ENCODE measurements around the gene PDLIM1. TPM values are rescaled to one million over a fixed set of nuclear protein-coding genes. Genes with fewer than 3 reads are reported as not detected.

PDLIM1 gene
- total RNA-seq, 1 experiment from 2014 or later = 98.1 TPM

- Mint-ChIP-seq H3K36me3 (ENCODE audit: insufficient read depth, unreplicated experiment) (no peaks in the 10 kb centered on the region), H3K4me3 (ENCODE audit: unreplicated experiment) (no peak overlapping the region), H3K27me3 (ENCODE audit: insufficient read depth, unreplicated experiment) (peaks cover 13% of the 10 kb centered on the region), H3K9me3 (ENCODE audit: unreplicated experiment) (no peaks in the 10 kb centered on the region), H3K4me1 (ENCODE audit: insufficient read depth, unreplicated experiment) (no peaks in the 10 kb centered on the region), H3K27ac (ENCODE audit: low read depth, unreplicated experiment) (no peak overlapping the region)
- DNase-seq (ENCODE audit: unreplicated experiment) = peak; percentile 86
- ChIA-PET POLR2A (no interaction called here), CTCF (interaction anchor here (0.6 to 2.3 kb wide), 10 partner anchors 9 to 228 kb away, joined by 3 to 21 read pairs (median 4); no protein-coding TSS in a partner anchor)
- no TSS peak for BruUV-seq (replicated peaks)
- intact Hi-C loops (cut with micrococcal nuclease) = loop anchor here (1.0 to 10.0 kb wide), 3 partner anchors 42 to 223 kb away; no protein-coding TSS in a partner anchor
- TF ChIP-seq CTCF (IDR thresholded peaks at IDR 0.05; ENCODE audit: unreplicated experiment) = peak; percentile 57
Measured at GRCh38 chr10:95201736-95202135, 89.1 kb downstream of the PDLIM1 start.

- POLR2A ChIA-PET = no interaction called here
- intact Hi-C loops (cut with micrococcal nuclease) = no loop called here
- Mint-ChIP-seq H3K4me3 (ENCODE audit: unreplicated experiment) (no peak overlapping the region), H3K4me1 (ENCODE audit: insufficient read depth, unreplicated experiment) (no peaks in the 10 kb centered on the region), H3K27ac (ENCODE audit: low read depth, unreplicated experiment) (no peak overlapping the region), H3K9me3 (ENCODE audit: unreplicated experiment) (no peaks in the 10 kb centered on the region), H3K36me3 (ENCODE audit: insufficient read depth, unreplicated experiment) (no peaks in the 10 kb centered on the region), H3K27me3 (ENCODE audit: insufficient read depth, unreplicated experiment) (peaks cover 13% of the 10 kb centered on the region)
- TF ChIP-seq CTCF (IDR thresholded peaks at IDR 0.05; ENCODE audit: unreplicated experiment) = no peak
- CTCF ChIA-PET = interaction anchor here (0.8 to 1.1 kb wide), 6 partner anchors 9 to 179 kb away, joined by 3 to 5 read pairs (median 4); no protein-coding TSS in a partner anchor
- no TSS peak for BruUV-seq (replicated peaks)
- no peak for DNase-seq (ENCODE audit: unreplicated experiment)
Measured at GRCh38 chr10:95196046-95196445, 94.8 kb downstream of the PDLIM1 start.

GRCh38 chr10:95193944-95194343 lies 96.9 kb downstream of the PDLIM1 start, which contains the start of gene ACSM6:
Gene ACSM6, plus strand, starts transcription at chr10:95194238. Its CDS starts 248 bp downstream, at chr10:95194486.
- intact Hi-C loops (cut with micrococcal nuclease) = no loop called here
- Mint-ChIP-seq H3K36me3 (ENCODE audit: insufficient read depth, unreplicated experiment) (no peaks in the 10 kb centered on the region), H3K9me3 (ENCODE audit: unreplicated experiment) (no peaks in the 10 kb centered on the region), H3K27me3 (ENCODE audit: insufficient read depth, unreplicated experiment) (no peaks in the 10 kb centered on the region), H3K4me3 (ENCODE audit: unreplicated experiment) (no peak within 1 kb of the TSS), H3K4me1 (ENCODE audit: insufficient read depth, unreplicated experiment) (no peaks in the 10 kb centered on the region), H3K27ac (ENCODE audit: low read depth, unreplicated experiment) (no peak within 1 kb of the TSS)
- POLR2A ChIA-PET = no interaction called here
- DNase-seq (ENCODE audit: unreplicated experiment) = no peak
- CTCF ChIA-PET = interaction anchor here (0.9 to 1.5 kb wide), 4 partner anchors 13 to 170 kb away, joined by 3 to 4 read pairs (median 3); no protein-coding TSS in a partner anchor
- BruUV-seq (replicated peaks) = no TSS peak
- no peak for TF ChIP-seq CTCF (IDR thresholded peaks at IDR 0.05; ENCODE audit: unreplicated experiment)

- ChIA-PET POLR2A (no interaction called here), CTCF (interaction anchor here (1.4 to 1.7 kb wide), 2 partner anchors 58 to 174 kb away, joined by 5 to 9 read pairs; no protein-coding TSS in a partner anchor)
- DNase-seq (ENCODE audit: unreplicated experiment) = no peak
- H3K4me1 Mint-ChIP-seq (ENCODE audit: insufficient read depth, unreplicated experiment) = peaks cover 6% of the 10 kb centered on the region
- peaks cover 11% of the 10 kb centered on the region for H3K27me3 Mint-ChIP-seq (ENCODE audit: insufficient read depth, unreplicated experiment)
- no peak for TF ChIP-seq CTCF (IDR thresholded peaks at IDR 0.05; ENCODE audit: unreplicated experiment)
- H3K27ac Mint-ChIP-seq (ENCODE audit: low read depth, unreplicated experiment) = no peak overlapping the region
- no peak overlapping the region for H3K4me3 Mint-ChIP-seq (ENCODE audit: unreplicated experiment)
- no peaks in the 10 kb centered on the region for H3K36me3 Mint-ChIP-seq (ENCODE audit: insufficient read depth, unreplicated experiment)
- BruUV-seq (replicated peaks) = no TSS peak
- no peaks in the 10 kb centered on the region for H3K9me3 Mint-ChIP-seq (ENCODE audit: unreplicated experiment)
- intact Hi-C loops (cut with micrococcal nuclease) = no loop called here
Measured at GRCh38 chr10:95188593-95188992, 102.2 kb downstream of the PDLIM1 start.

All from MCF 10A (cell line).